Lower leg skin (tissue), 4 donors: Measurements from ENCODE around the gene RER1. TPM values are rescaled to one million over a fixed set of nuclear protein-coding genes. Genes with fewer than 3 reads are reported as not detected.

Experiments
- DNase-seq, 2 donors: peaks; one replicate each; pipeline ENCODE4 v3.0.0-alpha.2; 2019; ENCODE audit warnings: low spot score in 2 of 2
- H3K4me3 ChIP-seq: fragments of 200-600 bp; sonication (generic); 2 replicates; pipeline ENCODE4 v1.5.1; 2017; ENCODE audit warnings: mild to moderate bottlenecking, low read depth; ENCODE audit not compliant: poor library complexity, severe bottlenecking
- CTCF ChIP-seq, 3 donors: fragments of 450-650 bp; IDR thresholded peaks; one replicate each; pipeline ENCODE4 v1.5.1; 2016; ENCODE audit warnings: antibody characterized with exemption in 3 of 3, mild to moderate bottlenecking in 3 of 3, moderate library complexity in 2 of 3
- POLR2A ChIP-seq, 2 donors: fragments of 450-650 bp; IDR thresholded peaks; one replicate each; pipeline ENCODE4 v1.6.1; 2016 to 2017; ENCODE audit warnings: antibody characterized with exemption in 2 of 2, mild to moderate bottlenecking in 1 of 2, moderate library complexity in 1 of 2
- WGBS, 2 donors: methylation state at CpG; one replicate each; pipeline ENCODE4 v1.1.5; 2018; 5-methylcytosine and 5-hydroxymethylcytosine counted together
- intact Hi-C: fragments of 100-400 bp; cut with DNase I; formaldehyde crosslinking; loops from one replicate; pipeline ENCODE4 v1.15.0; 2023; ENCODE audit warnings: low total_unique reads
- total RNA-seq, 4 donors: library from RNA; depleted of rRNA; stranded (reverse); fragments of >200 nt; gene quantifications; one replicate each; pipeline ENCODE4 v1.1.0, GENCODE V29; 2016

RER1 gene
- total RNA-seq, 4 donors from 2014 or later: 67.4 to 114 (median 70.7) TPM

DNA sequence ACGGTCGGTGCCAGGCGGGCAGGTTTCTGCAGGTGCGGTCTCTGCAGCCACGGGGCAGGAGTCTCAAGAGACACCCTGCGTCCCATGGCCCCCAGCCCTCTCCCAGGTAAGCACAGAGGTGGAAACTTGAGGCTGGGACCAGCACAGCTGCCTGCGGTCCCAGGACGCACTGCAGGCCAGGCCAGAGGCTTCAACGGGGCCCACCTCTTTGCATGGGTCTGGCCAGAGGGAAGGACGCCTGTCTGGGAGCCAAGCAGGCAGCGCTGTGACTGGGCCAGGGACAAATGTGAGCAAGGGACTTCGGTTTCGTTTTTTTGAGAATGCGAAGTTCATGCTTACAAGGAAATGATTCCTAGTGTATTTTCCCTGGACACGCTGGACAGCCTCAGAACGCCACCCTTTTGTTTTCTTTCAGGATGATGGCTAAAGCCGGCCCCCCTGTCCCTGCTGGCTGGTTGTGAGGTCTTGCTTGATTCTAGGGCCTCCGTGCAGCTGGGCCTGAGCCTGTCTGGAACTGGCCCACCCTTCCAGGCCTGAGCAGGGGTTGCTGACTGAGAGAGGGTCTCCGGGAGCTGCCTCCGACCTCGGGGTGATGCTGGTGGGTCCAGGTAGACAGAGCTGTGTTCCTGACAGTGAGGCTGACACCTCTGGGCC is 38.6 kb upstream of the RER1 start:
- no peak for DNase-seq
- H3K4me3 ChIP-seq: no peak overlapping the region
- WGBS, 2 donors: 59 to 71% methylated on average over 20 to 21 of the region's 21 CpGs
- TF ChIP-seq POLR2A (IDR thresholded peaks at IDR 0.05) (no peak), CTCF (IDR thresholded peaks at IDR 0.05) (no peak)
- intact Hi-C loops: no loop called here

GRCh38 chr1:2353551-2354438 is 37.8 kb upstream of the RER1 start:
- no peak overlapping the region for H3K4me3 ChIP-seq
- no peak for TF ChIP-seq CTCF (IDR thresholded peaks at IDR 0.05)
- TF ChIP-seq POLR2A (IDR thresholded peaks at IDR 0.05): no peak
- intact Hi-C loops: no loop called here
- WGBS, 2 donors: 77 to 81% methylated on average over 28 of the region's 28 CpGs
- DNase-seq: no peak

DNA sequence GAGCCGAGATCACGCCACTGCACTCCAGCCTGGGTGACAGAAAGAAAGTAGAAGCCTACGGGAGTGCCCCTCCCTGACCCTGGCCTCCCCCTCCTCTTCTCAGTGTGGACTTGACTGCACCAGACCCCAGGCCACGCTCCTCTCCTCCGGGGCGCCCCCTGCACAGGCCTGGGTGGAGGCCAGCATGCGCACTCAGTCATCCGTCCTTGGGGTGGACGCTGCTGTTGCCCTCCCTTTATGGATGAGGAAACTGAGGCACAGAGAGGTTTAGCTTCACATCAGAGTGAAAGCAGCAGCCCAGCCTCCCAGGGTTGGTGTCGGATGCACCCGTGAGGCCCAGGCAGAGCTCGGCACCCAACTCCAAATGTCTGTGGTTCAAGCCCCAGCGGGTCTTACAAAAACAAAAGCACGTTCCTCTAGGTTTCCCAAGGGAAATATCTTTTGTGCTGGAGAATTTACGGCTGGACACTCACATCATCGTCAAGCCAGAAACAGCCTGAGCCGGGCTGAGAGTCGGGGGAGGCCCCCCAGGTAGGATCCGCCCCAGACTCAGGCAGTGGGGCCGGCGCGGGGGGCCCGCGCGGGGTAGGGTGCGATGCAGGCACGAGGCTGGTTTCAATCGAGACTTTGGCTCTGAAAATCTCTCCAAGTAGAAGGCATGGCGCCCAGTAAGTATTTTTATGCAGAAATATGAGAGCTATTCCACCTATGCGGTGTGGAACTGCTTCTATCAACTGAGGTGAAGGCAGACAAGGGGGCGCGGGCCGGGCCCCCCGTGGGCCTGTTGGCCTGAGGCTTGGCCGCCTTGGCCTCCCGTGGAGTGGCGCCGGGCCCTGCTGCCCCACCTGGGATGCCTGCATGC is 36.9 kb upstream of the RER1 start:
- 72 to 77% methylated on average over 37 to 38 of the region's 38 CpGs for WGBS, 2 donors
- intact Hi-C loops: no loop called here
- H3K4me3 ChIP-seq: no peak overlapping the region
- TF ChIP-seq CTCF (IDR thresholded peaks at IDR 0.05): no peak
- no peak for TF ChIP-seq POLR2A (IDR thresholded peaks at IDR 0.05)
- peak in 1 of 2 donors; percentile 76 for DNase-seq

GRCh38 chr1:2355373-2356261 is 36.0 kb upstream of the RER1 start:
- DNase-seq: no peak
- TF ChIP-seq POLR2A (IDR thresholded peaks at IDR 0.05): no peak
- TF ChIP-seq CTCF (IDR thresholded peaks at IDR 0.05): no peak
- 78 to 86% methylated on average over 22 to 24 of the region's 28 CpGs for WGBS, 2 donors
- intact Hi-C loops: no loop called here
- H3K4me3 ChIP-seq: no peak overlapping the region

DNA sequence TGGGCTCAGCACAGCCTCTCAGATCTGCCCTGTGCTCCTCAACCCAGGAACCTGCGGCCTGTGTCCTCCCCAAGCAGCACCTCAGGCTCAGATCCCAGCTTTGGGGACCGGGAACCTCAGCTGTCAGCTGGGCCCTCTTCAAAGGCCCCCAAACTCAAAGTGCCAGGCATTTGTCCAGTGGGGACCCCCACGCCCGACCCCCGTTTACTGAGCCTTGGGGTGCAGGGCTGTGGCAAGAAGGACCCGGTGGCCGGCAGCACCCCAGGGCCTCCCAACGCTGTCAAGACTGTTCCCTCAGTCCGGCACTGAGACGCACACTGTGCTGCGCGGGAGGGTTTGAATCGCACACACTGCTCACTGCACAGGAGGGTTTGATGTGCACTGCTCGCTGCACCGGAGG is 35.2 kb upstream of the RER1 start:
- 93 to 97% methylated on average over 14 to 15 of the region's 15 CpGs for WGBS, 2 donors
- TF ChIP-seq CTCF (IDR thresholded peaks at IDR 0.05) (no peak), POLR2A (IDR thresholded peaks at IDR 0.05) (no peak)
- no peak for DNase-seq
- intact Hi-C loops: no loop called here
- no peak overlapping the region for H3K4me3 ChIP-seq
